Tibial nerve (tissue), 4 donors: ENCODE measurements around the gene ZNF777. TPM values are rescaled to one million over a fixed set of nuclear protein-coding genes. Genes with fewer than 3 reads are reported as not detected.

Experiments used
- DNase-seq, 2 donors: peaks; one replicate each; pipeline ENCODE4 v3.0.0-alpha.2; 2019; ENCODE audit warnings: low spot score in 2 of 2
- H3K27ac ChIP-seq, 4 donors: fragments of 200-600 bp; sonication (generic) in 3 of 4; one replicate each; pipeline ENCODE4 v1.5.1; 2017 to 2019; ENCODE audit warnings: mild to moderate bottlenecking in 1 of 4
- H3K27me3 ChIP-seq, 2 donors: fragments of 200-600 bp; sonication (generic) in 1 of 2; one replicate each; pipeline versions ENCODE4 v1.5.1 to v1.6.0; 2017 to 2019
- H3K36me3 ChIP-seq, 3 donors: fragments of 200-600 bp; sonication (generic); one replicate each; pipeline ENCODE4 v1.5.1; 2018 to 2019
- H3K4me1 ChIP-seq, 4 donors: fragments of 200-600 bp; sonication (generic) in 3 of 4; one replicate each; pipeline ENCODE4 v1.5.1; 2017 to 2019
- H3K4me3 ChIP-seq, 4 donors: fragments of 200-600 bp; sonication (generic) in 3 of 4; one replicate each; pipeline ENCODE4 v1.5.1; 2017 to 2019; ENCODE audit warnings: mild to moderate bottlenecking in 1 of 4, moderate library complexity in 1 of 4
- H3K9me3 ChIP-seq, 4 donors: fragments of 200-600 bp; sonication (generic) in 3 of 4; one replicate each; pipeline ENCODE4 v1.5.1; 2017 to 2019
- CTCF ChIP-seq, 5 experiments: fragments of 200-600 bp in 3 of 5; fragments of 450-650 bp in 2 of 5; sonication (generic) in 3 of 5; IDR thresholded peaks; one replicate each; pipeline ENCODE4 v1.5.1; 2016 to 2019; ENCODE audit warnings: antibody characterized with exemption in 5 of 5, mild to moderate bottlenecking in 3 of 5, moderate library complexity in 2 of 5
- EP300 ChIP-seq, 2 donors: sonication (generic); formaldehyde crosslinking; IDR thresholded peaks; one replicate each; pipeline ENCODE4 v1.6.1; 2017; ENCODE audit warnings: antibody characterized with exemption in 2 of 2, mild to moderate bottlenecking in 1 of 2
- POLR2A ChIP-seq, 2 donors: fragments of 450-650 bp; IDR thresholded peaks; one replicate each; pipeline ENCODE4 v1.6.1; 2017; ENCODE audit warnings: antibody characterized with exemption in 2 of 2, mild to moderate bottlenecking in 2 of 2, moderate library complexity in 2 of 2
- WGBS, 2 donors: methylation state at CpG; one replicate each; pipeline ENCODE4 v1.1.5; 2018; 5-methylcytosine and 5-hydroxymethylcytosine counted together
- total RNA-seq, 4 donors: library from RNA; depleted of rRNA; stranded (reverse); fragments of >200 nt; gene quantifications; one replicate each; pipeline ENCODE4 v1.1.0, GENCODE V29; 2016

ZNF777 gene
- total RNA-seq, 4 donors from 2014 or later, result 7.3 to 12.2 (median 9.6) TPM

- Histone ChIP-seq H3K4me1 (no peaks in the 10 kb centered on the region), H3K27ac (no peak overlapping the region), H3K9me3 (no peaks in the 10 kb centered on the region), H3K4me3 (no peak overlapping the region), H3K36me3 (peaks cover 3 to 81% (median 15%) of the 10 kb centered on the region in 3 donors), H3K27me3 (no peaks in the 10 kb centered on the region)
- WGBS, 2 donors, result 92 to 93% methylated on average over 14 to 18 of the region's 18 CpGs
- no peak for DNase-seq
- no peak for TF ChIP-seq EP300 (IDR thresholded peaks at IDR 0.05)
- no peak for TF ChIP-seq CTCF (IDR thresholded peaks at IDR 0.05)
- no peak for TF ChIP-seq POLR2A (IDR thresholded peaks at IDR 0.05)
Observed at GRCh38 chr7:149477494-149478443, 16.9 kb upstream of the ZNF777 start.

GRCh38 chr7:149476791-149477190, 15.9 kb upstream of the ZNF777 start:
- no peak for TF ChIP-seq CTCF (IDR thresholded peaks at IDR 0.05)
- no peak for TF ChIP-seq POLR2A (IDR thresholded peaks at IDR 0.05)
- no peak for TF ChIP-seq EP300 (IDR thresholded peaks at IDR 0.05)
- Histone ChIP-seq H3K9me3 (no peaks in the 10 kb centered on the region), H3K4me3 (no peak overlapping the region), H3K27me3 (no peaks in the 10 kb centered on the region), H3K36me3 (peaks cover 3 to 82% (median 15%) of the 10 kb centered on the region in 3 donors), H3K27ac (no peak overlapping the region), H3K4me1 (no peaks in the 10 kb centered on the region)
- no peak for DNase-seq
- WGBS, 2 donors, result 94 to 95% methylated on average over 12 of the region's 12 CpGs

- Histone ChIP-seq H3K27ac (no peak overlapping the region), H3K4me3 (no peak overlapping the region), H3K27me3 (no peaks in the 10 kb centered on the region), H3K4me1 (no peaks in the 10 kb centered on the region), H3K36me3 (peaks cover 3 to 96% (median 15%) of the 10 kb centered on the region in 3 donors), H3K9me3 (peaks cover 0 to 5% (median 0%) of the 10 kb centered on the region in 4 donors)
- DNase-seq, result no peak
- TF ChIP-seq EP300 (IDR thresholded peaks at IDR 0.05) (no peak), CTCF (IDR thresholded peaks at IDR 0.05) (no peak), POLR2A (IDR thresholded peaks at IDR 0.05) (no peak)
- WGBS, 2 donors, result 93 to 95% methylated on average over 20 to 21 of the region's 21 CpGs
Observed at GRCh38 chr7:149475121-149476045, 14.5 kb upstream of the ZNF777 start.

- no peaks in the 10 kb centered on the region for H3K4me1 ChIP-seq
- H3K9me3 ChIP-seq, result peaks cover 0 to 5% (median 0%) of the 10 kb centered on the region in 4 donors
- peaks cover 3 to 98% (median 15%) of the 10 kb centered on the region in 3 donors for H3K36me3 ChIP-seq
- H3K4me3 ChIP-seq, result no peak overlapping the region
- no peaks in the 10 kb centered on the region for H3K27me3 ChIP-seq
- WGBS, 2 donors, result 95 to 96% methylated on average over 73 to 76 of the region's 77 CpGs
- no peak overlapping the region for H3K27ac ChIP-seq
- DNase-seq, result no peak
- TF ChIP-seq POLR2A (IDR thresholded peaks at IDR 0.05) (no peak), EP300 (IDR thresholded peaks at IDR 0.05) (no peak), CTCF (IDR thresholded peaks at IDR 0.05) (no peak)
Observed at GRCh38 chr7:149474309-149475120, 13.7 kb upstream of the ZNF777 start.
